PC-9 (cell line): ENCODE measurements around the gene MAGI1. TPM values are rescaled to one million over a fixed set of nuclear protein-coding genes. Genes with fewer than 3 reads are reported as not detected.

Source experiments
- BruUV-seq: library from RNA; stranded (reverse); fragments of 400-500 nt; replicated peaks from 2 replicates; lab custom pipeline; 2021; lab: Mats Ljungman, UMichigan
- CTCF ChIA-PET: fragments of 300-600 bp; sonication (Branson Sonifier 250); formaldehyde crosslinking; loops from one replicate; lab custom pipeline; 2022; ENCODE audit warnings: antibody characterized with exemption; lab: Charles Lee
- POLR2A ChIA-PET: fragments of 300-600 bp; sonication (Branson Sonifier 250); formaldehyde crosslinking; loops from one replicate; lab custom pipeline; 2022; ENCODE audit warnings: antibody characterized with exemption; ENCODE audit not compliant: unreplicated experiment; lab: Charles Lee
- DNase-seq, 2 experiments: peaks; one replicate each; pipeline versions ENCODE4 v3.0.0 to v3.0.0-alpha.2; 2015 to 2022; ENCODE audit warnings: mixed read lengths in 1 of 2
- H2AFZ ChIP-seq: fragments of 200-600 bp; sonication (generic); 2 replicates; pipeline ENCODE4 v1.8.1; 2017; ENCODE audit warnings: antibody characterized with exemption
- H3F3A ChIP-seq: fragments of 200-600 bp; sonication (generic); 2 replicates; pipeline ENCODE4 v1.8.1; 2017; ENCODE audit warnings: antibody characterized with exemption, mild to moderate bottlenecking, low read depth; ENCODE audit not compliant: insufficient read depth
- H3K27ac ChIP-seq: fragments of 200-600 bp; sonication (generic); 2 replicates; pipeline ENCODE4 v1.6.1; 2016; ENCODE audit warnings: mixed run types
- H3K27me3 ChIP-seq: fragments of 200-600 bp; sonication (generic); 2 replicates; pipeline ENCODE4 v1.6.1; 2016; ENCODE audit warnings: low read depth, mixed run types; ENCODE audit not compliant: insufficient read depth
- H3K36me3 ChIP-seq: fragments of 200-600 bp; sonication (generic); 2 replicates; pipeline ENCODE4 v1.6.1; 2016; ENCODE audit warnings: low read depth, mixed run types
- H3K4me1 ChIP-seq: fragments of 200-600 bp; sonication (generic); replicated peaks from 2 replicates; pipeline ENCODE4 v1.6.1; 2016; ENCODE audit warnings: mixed run types; ENCODE audit not compliant: insufficient read depth
- H3K4me2 ChIP-seq: fragments of 200-600 bp; sonication (generic); 2 replicates; pipeline ENCODE4 v1.6.1; 2017; ENCODE audit warnings: mixed run types
- H3K4me3 ChIP-seq: fragments of 200-600 bp; sonication (generic); 2 replicates; pipeline ENCODE4 v1.6.1; 2016; ENCODE audit warnings: mixed run types
- H3K79me2 ChIP-seq: fragments of 200-600 bp; sonication (generic); 2 replicates; pipeline ENCODE4 v1.6.1; 2017; ENCODE audit warnings: low read depth, mixed run types
- H3K9me2 ChIP-seq: fragments of 200-600 bp; sonication (generic); 2 replicates; pipeline ENCODE4 v1.8.1; 2017; ENCODE audit warnings: mild to moderate bottlenecking; ENCODE audit not compliant: insufficient read depth
- H3K9me3 ChIP-seq: fragments of 200-600 bp; sonication (generic); 2 replicates; pipeline ENCODE4 v1.8.1; 2016; ENCODE audit warnings: low read depth; ENCODE audit not compliant: insufficient read depth
- H4K20me1 ChIP-seq: fragments of 200-600 bp; sonication (generic); 2 replicates; pipeline ENCODE4 v1.8.1; 2017; ENCODE audit not compliant: insufficient read depth
- CTCF ChIP-seq: fragments of 200-600 bp; sonication (generic); conservative IDR thresholded peaks from 2 replicates; pipeline ENCODE4 v1.6.1; 2017; ENCODE audit warnings: mixed run types, antibody characterized with exemption, mild to moderate bottlenecking, moderate library complexity
- EZH2 ChIP-seq: fragments of 200-600 bp; sonication (generic); IDR thresholded peaks from 2 replicates; pipeline ENCODE4 v1.8.0; 2017; ENCODE audit warnings: antibody characterized with exemption, low read depth
- intact Hi-C: fragments of 100-400 bp; cut with micrococcal nuclease; formaldehyde crosslinking; loops from one replicate; pipeline ENCODE4 v1.10.0; 2022; ENCODE audit not compliant: unreplicated experiment
- total RNA-seq: library from RNA; stranded (reverse); gene quantifications from 2 replicates; pipeline ENCODE4 v1.2.3, GENCODE V29; 2021

The MAGI1 gene
- total RNA-seq, 1 experiment from 2014 or later = 23.3 TPM

DNA sequence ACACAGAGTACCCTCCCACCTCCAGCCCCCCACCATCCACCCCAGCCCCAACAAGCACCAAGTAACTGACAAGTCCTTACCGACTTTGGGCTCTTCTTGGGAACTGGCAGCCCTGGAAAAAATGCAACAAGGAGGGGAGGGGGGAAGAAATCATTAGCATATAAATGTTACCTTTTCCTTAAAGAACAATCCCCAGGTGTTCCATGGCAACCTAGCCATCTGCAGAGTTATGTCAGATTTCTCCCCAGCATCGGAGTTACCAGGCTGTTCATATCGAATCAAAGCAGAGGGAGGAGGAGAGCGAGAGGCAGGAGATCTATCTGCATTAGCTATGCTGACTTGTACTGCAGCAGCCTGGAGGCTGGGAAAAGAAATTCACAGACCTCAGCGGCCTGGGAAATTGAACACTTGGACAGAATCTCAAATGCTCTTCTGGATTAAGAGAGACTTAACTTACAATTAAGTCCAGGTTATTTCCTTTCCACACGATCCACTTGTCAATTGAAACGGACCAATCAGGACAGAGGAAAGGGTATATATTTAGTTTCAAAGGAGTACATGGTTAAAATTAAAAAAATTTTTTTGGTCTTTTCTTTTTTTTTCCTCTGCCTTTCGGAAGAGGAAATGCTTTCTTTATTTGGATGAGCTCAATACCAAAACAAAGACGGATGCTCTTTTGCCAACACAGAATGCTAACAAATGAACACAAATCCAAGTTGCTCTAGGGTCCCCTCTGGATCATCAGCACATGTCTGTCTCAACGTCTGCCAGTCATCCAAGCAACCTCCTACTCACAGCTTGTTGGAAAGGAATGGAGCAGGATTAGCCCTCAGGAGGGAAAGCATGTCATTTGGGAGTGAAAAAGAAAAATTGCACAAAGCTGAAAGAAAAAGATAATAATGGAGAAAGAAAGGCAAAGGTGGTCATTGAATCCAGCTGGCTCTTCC is 637.1 kb downstream of the MAGI1 start:
- CTCF ChIA-PET = no interaction called here
- intact Hi-C loops = no loop called here
- no peak for DNase-seq
- Histone ChIP-seq H4K20me1 (no peaks in the 10 kb centered on the region), H3K79me2 (no peaks in the 10 kb centered on the region), H3K4me2 (no peak overlapping the region), H3F3A (no peaks in the 10 kb centered on the region), H2AFZ (no peak overlapping the region), H3K27ac (no peak overlapping the region), H3K9me3 (no peaks in the 10 kb centered on the region), H3K4me3 (no peak overlapping the region), H3K4me1 (no peaks in the 10 kb centered on the region), H3K9me2 (no peaks in the 10 kb centered on the region; the same call in 1 of the 2 replicates), H3K27me3 (no peaks in the 10 kb centered on the region), H3K36me3 (no peaks in the 10 kb centered on the region)
- POLR2A ChIA-PET = no interaction called here
- TF ChIP-seq EZH2 (no peak), CTCF (no peak)
- no TSS peak for BruUV-seq

GRCh38 chr3:65400899-65401298 is 637.8 kb downstream of the MAGI1 start:
- no peak for TF ChIP-seq EZH2
- TF ChIP-seq CTCF = no peak
- POLR2A ChIA-PET = no interaction called here
- Histone ChIP-seq H3K9me2 (no peaks in the 10 kb centered on the region; the same call in 1 of the 2 replicates), H3K27ac (no peak overlapping the region), H3K4me2 (no peak overlapping the region), H3K27me3 (no peaks in the 10 kb centered on the region), H3K4me1 (no peaks in the 10 kb centered on the region), H4K20me1 (no peaks in the 10 kb centered on the region), H3K36me3 (no peaks in the 10 kb centered on the region), H3K9me3 (no peaks in the 10 kb centered on the region), H3K4me3 (no peak overlapping the region), H3K79me2 (no peaks in the 10 kb centered on the region), H3F3A (no peaks in the 10 kb centered on the region), H2AFZ (no peak overlapping the region)
- intact Hi-C loops = no loop called here
- BruUV-seq = no TSS peak
- DNase-seq = no peak
- CTCF ChIA-PET = no interaction called here

- POLR2A ChIA-PET = no interaction called here
- DNase-seq = peak in 1 of 2 experiments; percentile 42
- Histone ChIP-seq H3K79me2 (no peaks in the 10 kb centered on the region), H3K27ac (no peak overlapping the region), H3K9me3 (no peaks in the 10 kb centered on the region), H3K36me3 (no peaks in the 10 kb centered on the region), H3K9me2 (no peaks in the 10 kb centered on the region; the same call in 1 of the 2 replicates), H3K4me2 (no peak overlapping the region), H3K4me3 (no peak overlapping the region), H4K20me1 (no peaks in the 10 kb centered on the region), H3F3A (no peaks in the 10 kb centered on the region), H2AFZ (no peak overlapping the region), H3K4me1 (no peaks in the 10 kb centered on the region), H3K27me3 (no peaks in the 10 kb centered on the region)
- no peak for TF ChIP-seq CTCF
- no peak for TF ChIP-seq EZH2
- intact Hi-C loops = no loop called here
- CTCF ChIA-PET = no interaction called here
- BruUV-seq = no TSS peak
These were observed 639.8 kb downstream of the MAGI1 start for GRCh38 chr3:65398953-65399352.
